Non-pigmented ciliary epithelial cell (primary cell): ENCODE data around the gene DCP2.

Experiments used
- DNase-seq: peaks from one replicate; pipeline ENCODE4 v3.0.0-alpha.2; 2010; ENCODE audit warnings: low read depth

DCP2 gene

DNA sequence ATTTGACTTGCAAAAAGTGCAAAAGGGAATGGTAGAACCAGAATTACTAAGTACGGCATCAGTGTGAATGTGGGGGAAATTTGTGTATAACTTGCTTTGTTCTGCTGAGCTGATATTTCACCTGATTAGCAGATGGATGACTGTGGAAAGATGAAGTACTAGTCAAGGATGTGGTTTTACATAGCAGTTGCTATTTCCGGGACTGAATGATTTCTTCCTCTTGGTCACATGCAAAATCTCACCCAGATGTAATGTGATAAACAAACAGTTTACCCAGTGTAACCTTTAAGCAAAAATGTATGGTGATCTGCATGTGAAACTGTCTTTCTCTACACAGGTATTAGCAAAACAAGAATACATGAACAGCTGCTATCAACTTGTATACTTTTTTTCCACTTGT, 46.1 kb downstream of the DCP2 start:
- peak; percentile 22 for DNase-seq

DNA sequence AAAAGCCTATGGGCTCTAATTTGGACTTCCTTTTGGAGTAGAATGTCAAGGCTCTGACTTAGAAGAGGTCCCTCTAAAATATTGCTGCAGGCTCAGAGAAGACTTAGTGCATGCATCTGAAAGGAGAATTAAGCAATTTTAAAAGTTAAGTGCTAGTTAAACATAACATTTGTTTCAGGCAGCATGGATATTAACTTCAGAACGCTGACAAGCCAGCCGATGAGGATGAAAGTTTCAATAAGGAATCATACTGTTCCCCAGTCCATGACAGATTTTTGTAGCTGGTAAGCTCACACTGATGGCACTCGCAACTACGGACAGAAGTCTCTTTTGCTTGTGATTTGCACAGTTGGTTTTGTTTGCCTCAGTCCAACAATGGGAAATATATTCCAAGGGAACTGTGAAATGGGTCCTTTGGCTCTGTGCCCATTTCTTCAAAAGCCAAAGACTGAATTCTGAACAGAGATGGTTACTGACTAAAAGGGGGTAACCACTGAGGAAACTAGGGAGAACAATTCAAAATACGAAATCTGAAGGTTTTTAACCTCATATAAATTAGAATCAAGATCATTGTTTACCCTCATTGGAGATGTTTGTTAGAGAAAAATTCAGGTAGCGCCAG, 47.6 kb downstream of the DCP2 start:
- DNase-seq, result no peak

DNA sequence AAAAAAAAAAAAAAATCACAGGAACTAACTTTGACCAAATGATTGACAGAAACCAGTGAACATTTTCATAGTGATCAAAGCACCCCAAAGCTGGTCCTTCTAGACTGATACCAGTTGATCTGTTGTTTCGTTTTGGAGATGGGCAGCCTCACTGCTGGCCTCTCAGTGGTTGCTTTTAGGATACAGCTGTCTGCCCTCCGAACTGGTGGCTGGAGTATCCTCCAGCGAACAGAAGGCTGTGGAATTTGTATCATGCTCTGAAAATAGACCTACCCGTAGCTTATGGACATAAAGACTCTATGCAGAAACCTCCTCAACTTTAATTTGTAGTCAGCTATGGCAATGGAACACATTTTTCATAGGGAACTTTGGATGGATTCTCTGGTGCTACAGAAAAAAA, 49.0 kb downstream of the DCP2 start:
- no peak for DNase-seq

DNA sequence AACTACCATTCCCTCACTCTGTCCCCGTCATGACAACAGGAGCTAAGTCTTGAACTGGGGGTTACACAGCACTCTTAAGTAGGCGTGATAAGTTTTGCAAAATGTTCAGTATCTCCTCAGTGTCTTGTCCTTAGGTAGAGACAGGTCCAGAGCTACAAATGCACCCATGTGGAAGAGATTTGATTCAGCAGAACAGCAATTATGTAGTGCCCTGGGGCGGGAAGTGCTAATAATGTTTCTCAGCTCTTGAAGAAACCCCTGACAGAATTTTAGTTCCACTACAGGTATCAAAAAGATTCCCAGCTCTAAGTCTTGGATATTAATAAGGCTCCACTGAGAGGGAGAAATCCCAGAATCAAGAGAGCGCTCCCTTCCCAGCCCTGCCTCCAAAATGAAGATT, 49.6 kb downstream of the DCP2 start:
- no peak for DNase-seq

DNA sequence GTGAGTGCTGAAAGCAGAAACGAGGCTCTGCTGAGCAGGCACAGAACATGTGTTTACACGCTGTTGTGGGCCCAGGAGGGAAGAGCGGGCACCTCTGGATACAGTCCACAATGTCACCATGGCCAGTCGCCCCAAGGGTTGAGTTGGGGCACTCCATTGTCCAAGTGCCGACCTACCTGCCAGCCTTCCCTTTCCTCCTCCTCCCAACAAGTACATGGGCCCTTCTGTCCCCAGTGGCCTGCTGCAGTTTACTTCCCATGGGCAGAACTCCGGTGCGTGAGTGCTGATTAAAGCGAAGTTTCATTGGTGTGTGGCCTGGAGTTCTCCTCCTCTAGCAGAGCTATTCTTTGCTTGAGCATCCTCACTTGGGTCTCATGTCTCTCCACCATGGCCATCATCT, 50.4 kb downstream of the DCP2 start:
- DNase-seq, result no peak

DNA sequence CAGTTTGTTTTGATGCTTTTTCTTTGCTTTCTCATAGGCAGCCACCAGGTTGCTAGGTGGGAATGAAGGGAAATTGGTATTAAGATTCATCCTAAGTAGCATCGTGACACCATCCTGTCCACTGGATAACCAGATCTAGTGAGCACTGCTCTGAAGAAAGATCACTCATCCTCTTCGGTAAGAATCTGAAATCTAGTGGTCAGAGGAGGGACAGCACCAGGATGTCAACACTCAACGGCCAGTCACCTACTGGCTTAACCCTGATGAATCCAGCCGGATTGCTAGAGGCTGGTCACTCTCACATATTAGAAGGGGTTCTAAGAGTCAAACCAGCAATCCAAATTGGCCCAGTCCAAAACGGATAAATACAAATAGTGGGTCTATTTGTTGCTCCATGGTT, 50.8 kb downstream of the DCP2 start:
- no peak for DNase-seq

DNA sequence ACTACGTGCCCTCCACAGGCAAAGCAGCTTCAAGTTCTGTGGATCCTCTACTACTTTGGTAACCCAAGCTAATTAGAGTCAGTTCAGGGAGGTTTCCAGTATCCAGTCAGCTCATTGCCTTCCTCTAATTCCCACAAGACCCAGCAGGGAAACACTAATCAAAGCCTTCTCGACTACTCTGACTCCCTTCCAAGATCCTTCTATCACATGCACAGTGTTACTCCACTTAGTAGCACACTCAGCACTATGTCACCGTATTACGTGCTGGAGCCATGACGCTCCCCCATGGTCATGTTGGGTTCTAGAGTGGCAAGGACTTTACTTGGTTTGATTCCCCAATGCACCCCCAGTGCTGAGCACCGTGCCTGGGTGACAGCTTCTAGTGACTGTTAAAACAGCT, 53.0 kb downstream of the DCP2 start:
- DNase-seq, result no peak

DNA sequence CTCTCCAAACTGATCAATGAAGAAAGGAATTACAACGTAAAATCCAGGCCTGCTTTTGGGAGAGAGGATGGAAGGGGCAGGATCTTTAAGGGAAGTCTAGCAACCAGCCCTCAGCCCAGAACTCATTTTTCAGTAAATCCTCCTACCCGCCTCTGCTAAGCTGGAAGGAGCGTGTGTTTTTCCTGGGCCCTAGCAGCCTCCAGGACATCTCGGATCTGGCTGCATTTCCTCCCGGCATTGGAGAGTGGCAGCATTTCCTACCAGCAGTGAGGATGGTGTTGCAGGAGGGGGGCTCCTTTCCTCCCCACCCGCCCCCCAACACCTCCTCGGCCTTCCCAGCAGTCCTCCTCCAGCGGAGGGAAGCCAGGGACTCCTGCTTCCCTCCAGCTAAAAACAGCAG, 54.5 kb downstream of the DCP2 start:
- no peak for DNase-seq

DNA sequence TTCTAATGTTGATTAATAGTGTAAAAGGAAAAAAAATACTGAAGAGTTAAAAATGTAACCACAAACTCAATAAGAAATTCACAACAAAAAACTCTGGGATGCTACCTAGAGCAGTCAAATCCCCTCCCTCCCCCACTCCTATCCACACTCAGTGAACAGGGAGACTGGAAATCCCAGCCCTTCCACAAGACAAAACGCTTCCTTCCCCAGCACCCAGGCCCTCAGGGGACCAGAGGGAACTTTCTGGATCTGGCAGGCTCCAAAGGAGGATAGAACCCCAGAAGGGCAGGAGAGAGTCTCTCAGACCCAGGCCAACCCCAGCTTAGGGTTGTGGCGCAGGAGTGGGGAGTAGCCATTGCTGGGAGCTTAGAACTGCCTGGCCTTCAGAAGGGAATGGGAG, 55.0 kb downstream of the DCP2 start:
- no peak for DNase-seq

DNA sequence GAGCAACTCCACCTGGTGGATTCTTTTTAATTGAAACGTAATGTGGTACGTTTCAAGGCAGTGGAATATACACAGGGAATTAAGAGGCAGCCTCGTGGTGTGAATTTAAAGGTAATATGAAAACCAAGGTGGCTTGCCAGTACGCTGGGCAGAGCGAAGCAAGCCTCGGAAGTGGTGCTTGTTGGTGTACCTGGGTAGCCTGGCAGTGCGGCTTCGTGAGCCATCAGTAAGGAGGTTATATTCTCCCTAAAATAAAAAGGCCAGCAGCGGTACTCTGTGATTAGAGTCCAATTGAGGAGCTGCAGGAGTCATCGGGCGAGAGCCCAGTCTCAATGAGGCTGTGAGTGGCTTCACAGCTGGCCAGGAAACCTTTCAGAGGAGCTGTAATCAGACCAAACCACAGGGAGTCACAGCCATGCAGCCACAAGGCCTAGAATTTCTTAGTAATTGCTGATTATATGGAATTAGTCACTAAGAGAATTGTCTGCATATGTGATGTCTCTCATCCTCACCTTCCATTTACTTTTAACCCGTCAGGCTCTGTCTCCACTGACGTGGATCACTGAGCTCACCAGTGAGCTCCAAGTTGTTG, 57.7 kb downstream of the DCP2 start:
- DNase-seq, result peak; percentile 76

DNA sequence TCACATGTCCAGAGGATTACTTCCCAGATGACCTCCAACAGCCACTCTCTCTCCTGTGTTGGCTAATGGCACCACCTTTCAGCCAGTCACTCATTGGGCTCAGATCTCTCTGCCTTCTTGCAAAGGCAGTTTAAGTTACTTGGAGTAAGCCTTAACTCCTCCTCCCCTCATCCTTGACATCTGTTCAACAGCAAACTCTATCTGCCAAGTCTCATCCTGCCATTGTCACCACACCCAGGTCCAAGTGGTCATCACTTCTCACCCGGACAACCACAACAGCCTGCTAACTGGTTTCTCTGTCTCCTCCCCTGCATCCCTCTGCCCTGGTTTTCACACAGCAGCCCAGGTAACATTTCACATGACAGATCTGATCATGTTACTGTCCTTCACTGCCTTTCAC, 58.5 kb downstream of the DCP2 start:
- no peak for DNase-seq

DNA sequence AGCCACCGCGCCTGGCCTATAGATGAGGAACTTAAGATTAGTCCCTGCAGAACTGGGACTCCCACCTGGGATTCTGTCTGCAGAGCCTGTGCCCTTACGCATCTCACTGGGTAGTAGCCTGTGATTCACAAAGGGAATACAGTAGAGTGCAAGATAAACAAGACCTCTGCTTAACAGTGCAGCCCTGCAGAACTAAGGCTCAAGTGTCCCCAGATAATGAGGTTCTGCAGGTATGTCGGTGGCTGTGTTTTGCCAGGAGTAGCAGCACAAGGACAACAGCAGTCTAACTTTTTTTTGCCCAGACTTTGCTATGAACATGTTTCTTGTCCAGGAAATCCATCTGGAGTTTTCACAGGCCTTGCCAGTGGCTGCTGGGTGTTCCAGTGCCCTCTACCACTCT, 59.7 kb downstream of the DCP2 start:
- DNase-seq, result no peak

DNA sequence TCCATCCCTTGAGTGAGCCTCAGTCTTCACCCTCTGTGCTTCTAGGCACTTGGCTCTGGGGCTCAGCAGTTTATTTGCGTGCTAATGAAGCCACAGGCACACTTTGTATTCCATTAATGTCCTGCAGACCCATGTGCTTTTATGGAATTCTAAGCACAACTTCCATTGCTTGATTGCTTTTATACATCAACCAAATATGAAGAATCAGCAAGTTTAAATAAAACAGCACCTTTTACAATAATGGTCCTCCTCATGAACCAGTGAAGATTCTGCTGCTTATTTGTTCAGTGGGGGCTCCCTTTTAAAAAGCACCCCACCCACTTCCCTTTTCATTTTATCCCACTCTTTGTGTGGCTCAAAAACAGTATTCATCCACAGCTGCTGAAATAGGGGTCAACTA, 60.2 kb downstream of the DCP2 start:
- DNase-seq, result no peak

DNA sequence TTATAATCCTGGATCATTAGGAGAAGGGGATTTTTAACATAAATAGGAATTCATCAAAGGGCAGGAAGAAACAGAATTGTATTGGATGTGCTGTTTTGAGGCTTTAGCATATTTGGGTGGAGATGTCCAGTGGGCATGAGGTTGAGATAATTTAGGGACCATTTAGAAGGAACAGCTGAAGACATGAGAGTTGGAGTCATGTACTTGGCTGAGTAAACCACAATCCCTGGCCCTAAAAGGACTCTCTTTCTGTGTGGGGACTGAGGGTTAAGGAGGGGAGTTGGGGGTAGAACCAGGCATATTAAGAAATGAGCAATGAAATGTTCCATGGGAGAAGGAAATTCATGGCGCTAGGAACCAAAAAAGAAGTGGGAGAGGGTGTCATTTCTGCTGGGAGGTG, 61.5 kb downstream of the DCP2 start:
- DNase-seq, result no peak

DNA sequence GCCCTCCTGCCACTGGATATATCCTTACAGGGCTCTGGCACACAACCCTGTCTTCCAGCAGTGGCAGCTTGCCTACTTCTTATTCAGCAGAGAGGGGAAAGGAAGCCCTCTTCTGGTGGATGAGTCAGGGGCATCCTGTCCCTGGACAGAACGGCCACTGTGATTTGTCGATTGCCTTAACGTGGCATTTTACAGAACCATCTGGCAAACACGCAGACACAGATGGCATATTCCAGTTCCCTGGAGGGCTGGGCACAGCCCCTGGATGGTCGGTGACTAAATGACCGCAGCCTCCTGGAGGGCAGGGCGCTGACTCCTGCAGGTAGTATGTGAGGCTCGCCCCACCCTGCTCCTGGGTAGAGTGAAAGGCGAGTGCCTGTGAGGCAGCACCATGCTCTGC, 62.1 kb downstream of the DCP2 start:
- no peak for DNase-seq

DNA sequence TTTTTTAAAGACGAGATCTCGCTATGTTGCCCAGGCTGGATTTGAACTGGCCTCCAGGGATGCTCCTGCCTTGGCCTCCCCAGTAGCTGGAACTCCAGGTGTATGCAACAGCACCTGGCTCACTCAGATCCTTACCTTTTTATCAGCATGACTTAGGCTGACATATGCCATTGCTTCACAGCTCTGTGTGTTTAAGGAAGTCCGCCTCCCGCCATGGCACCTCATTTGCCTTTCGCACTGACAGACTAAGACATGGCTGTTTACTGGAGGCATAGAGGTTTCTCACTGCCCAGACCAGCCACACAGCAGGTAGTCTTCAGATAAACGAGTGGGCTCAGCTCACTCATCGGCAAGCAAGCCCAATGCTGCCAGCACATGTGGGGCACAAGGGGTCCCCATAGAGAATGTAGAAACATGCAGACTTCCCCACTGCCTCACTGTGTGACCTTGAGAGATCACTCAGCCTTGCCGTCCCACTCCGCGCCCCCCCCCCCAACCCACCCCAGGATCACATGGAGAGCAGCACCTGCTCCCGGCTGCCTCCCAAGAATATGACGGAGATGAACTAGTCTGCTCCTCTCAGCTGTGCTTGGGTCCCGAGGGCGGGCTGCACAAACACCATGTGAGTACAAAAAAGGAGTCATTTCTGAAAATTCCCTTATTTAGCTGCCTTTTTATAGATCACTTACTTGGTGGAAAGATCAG, 62.8 kb downstream of the DCP2 start:
- no peak for DNase-seq

DNA sequence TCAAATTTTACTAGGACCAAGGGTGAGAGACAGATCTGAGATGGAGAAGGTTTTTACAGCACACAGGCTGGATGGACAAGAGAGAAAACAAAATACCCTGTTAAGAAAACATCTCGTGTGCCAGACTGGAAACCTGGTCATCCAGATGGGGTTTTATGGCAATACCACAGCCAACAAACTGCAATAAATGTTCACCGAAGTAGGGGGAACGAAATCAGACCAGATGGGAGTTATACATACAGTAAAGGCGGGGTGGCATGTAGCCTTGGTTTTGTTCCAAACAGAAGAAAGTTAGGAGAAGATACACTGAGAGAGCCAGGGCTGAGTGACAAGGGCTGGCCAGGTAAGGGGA, 63.3 kb downstream of the DCP2 start:
- DNase-seq, result no peak

DNA sequence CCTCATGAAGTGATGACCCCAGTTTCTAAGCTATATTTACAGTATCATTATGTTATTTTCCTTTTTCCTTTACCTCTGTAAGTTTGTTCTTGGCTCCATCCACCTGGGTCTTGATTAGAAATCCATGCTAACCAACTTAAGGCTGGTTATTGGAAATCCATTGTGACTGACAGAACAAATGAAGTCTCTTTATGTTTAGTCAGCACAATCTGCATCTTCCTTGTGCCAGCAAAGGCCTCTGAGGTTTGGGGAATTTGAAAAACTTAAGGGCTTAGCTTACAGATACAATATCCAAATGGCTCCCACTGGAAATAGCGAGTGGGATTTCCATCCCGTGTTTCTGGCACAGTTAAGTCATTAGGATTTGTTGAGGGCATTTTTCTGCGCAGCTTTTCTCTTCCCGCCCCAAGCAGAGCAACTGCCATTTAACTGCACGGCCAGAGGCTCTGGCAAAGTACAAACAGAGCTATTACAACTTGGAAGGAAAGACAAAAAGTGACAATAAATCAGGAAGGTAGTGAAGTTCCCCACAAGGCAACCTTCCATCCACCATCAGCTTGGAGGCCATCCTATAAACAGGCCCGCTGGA, 64.2 kb downstream of the DCP2 start:
- no peak for DNase-seq

DNA sequence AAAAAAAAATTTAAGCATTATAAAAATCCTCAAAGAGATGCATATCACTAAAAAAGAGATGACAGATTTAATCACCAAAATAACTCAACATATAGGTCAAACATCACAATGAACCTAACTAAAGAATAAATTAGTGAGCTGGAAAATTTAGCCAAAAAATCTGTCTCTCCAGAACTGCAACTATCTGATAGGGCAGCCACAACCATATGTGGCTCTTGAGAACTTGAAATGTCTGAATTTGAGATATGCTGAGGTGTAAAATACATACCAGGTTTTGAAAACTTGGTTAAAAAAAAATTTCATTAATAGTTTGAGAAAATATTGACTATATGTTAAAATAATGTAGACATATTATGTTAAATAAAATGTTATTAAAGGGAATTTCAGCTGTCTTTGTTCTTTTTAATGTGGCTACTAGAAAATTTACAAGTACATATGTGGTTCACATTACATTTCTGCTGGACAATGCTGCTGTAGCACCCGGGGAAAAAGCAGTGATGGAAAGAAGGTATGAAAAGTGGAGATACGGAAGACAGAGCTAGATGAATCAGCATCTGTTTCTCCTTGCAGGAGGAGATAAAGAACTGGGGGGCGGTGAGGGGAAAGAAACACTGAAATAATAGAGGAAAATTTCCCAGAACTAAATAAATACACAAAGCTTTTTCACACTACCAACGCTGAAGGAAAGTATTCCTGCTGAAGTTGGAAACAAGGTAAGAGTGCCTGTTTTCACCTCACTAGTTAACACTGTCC, 66.1 kb downstream of the DCP2 start:
- DNase-seq, result no peak

DNA sequence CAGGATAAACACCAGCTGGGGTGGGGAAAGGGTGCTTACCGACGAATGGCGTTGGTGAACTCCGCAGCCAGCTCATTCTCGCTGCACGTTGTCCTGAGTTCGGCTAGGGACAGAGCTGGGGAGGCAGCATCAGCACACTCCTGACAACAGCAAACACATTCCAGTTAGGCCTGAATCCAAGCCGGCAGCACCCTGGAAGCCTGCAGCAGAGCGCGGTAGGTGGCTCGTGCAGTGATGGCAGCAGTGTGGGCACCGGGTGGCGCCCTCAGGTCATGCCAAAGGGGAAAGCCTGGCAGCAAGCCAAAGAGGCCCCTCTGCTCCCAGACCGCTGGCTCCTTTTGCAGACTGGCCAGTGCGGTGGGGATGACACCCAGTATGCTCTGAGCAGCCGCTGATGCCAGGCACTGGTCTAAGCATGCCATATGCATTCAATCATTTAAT, 66.9 kb downstream of the DCP2 start:
- no peak for DNase-seq

DNA sequence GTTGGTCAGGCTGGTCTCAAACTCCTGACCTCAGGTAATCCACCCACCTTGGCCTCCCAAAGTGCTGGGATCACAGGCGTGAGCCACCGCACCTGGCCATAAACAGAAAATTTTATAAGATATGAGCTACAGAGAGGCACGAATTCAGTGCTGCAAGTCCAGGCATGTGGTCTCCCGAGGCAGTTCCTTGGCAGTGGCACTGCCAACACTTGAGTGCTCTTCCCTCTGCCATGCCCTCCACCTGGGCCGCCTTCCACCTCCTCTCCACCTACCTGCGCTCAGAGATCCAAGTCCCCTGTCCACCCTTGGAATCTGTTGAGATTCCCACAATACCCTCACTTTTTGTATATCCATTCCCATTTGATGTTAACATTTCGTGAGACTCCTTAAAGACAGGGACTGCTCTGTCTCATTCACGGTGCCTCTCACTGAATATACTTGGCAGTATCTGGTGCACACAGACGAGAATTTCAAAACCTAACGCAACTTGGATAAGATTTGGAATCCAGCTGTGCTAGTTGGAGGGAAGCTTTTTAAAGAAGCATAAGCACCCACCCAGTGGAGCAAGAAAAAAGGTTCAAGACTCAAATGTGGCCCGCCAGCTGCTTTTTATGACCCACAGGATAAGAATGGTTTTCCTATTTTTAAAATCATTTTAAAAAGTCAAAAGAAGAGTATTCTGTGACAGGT, 68.3 kb downstream of the DCP2 start:
- DNase-seq, result no peak

DNA sequence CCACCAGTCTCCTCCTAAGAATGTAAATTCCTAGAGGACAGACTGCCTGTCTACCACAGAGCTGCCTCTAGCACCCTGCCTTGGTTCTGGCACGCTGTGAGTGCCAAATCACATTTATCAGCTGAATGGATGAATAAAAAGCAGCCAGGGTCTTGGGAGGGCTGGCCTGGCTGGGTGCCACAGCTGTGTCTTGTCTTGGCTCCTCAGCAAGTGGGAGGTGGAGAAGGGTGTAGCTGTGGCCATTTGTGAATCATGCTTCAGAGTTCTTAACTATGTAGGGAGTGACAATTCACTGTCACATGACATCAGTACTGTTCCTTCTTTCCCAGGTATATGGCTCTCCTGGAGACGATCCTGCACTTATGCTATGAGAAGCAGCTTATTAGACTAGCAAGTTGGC, 70.6 kb downstream of the DCP2 start:
- DNase-seq, result no peak
